Measurements from ENCODE around the gene IGSF8.

The IGSF8 gene

DNA sequence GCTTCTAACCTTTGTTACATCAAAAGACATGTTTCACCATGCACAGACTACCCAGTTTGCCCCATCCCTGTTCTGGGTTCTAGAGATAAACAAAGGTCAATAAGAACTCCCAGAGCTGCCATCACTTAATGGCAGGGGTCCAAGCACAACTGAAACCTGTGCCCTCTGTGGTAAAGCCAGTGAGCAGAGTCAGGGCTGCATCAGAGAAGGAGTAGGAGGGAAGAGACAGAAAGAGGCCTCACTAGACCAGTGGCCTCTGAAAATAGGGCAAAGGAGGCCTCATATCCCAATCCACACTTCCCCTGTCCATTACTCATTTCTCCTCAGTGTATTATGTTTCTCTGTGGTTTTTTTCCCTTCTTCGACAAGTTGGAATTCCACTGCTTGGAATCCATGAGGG lies 27.3 kb upstream of the IGSF8 start:
- Mint-ChIP-seq H3K9me3 (no peaks in the 10 kb centered on the region), H3K4me1 (peaks cover 16% of the 10 kb centered on the region), H3K36me3 (ENCODE audit: low read depth) (peaks cover 24% of the 10 kb centered on the region), H3K27ac (peak overlapping the region in 1 of 3 experiments; percentile 31), H3K4me3 (no peak overlapping the region), H3K27me3 (ENCODE audit: low read depth) (no peaks in the 10 kb centered on the region)
- TF ChIP-seq, protein P1, sequence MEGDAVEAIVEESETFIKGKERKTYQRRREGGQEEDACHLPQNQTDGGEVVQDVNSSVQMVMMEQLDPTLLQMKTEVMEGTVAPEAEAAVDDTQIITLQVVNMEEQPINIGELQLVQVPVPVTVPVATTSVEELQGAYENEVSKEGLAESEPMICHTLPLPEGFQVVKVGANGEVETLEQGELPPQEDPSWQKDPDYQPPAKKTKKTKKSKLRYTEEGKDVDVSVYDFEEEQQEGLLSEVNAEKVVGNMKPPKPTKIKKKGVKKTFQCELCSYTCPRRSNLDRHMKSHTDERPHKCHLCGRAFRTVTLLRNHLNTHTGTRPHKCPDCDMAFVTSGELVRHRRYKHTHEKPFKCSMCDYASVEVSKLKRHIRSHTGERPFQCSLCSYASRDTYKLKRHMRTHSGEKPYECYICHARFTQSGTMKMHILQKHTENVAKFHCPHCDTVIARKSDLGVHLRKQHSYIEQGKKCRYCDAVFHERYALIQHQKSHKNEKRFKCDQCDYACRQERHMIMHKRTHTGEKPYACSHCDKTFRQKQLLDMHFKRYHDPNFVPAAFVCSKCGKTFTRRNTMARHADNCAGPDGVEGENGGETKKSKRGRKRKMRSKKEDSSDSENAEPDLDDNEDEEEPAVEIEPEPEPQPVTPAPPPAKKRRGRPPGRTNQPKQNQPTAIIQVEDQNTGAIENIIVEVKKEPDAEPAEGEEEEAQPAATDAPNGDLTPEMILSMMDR (IDR thresholded peaks at IDR 0.05; ENCODE audit: unreplicated experiment in 3 of 3): no peak

DNA sequence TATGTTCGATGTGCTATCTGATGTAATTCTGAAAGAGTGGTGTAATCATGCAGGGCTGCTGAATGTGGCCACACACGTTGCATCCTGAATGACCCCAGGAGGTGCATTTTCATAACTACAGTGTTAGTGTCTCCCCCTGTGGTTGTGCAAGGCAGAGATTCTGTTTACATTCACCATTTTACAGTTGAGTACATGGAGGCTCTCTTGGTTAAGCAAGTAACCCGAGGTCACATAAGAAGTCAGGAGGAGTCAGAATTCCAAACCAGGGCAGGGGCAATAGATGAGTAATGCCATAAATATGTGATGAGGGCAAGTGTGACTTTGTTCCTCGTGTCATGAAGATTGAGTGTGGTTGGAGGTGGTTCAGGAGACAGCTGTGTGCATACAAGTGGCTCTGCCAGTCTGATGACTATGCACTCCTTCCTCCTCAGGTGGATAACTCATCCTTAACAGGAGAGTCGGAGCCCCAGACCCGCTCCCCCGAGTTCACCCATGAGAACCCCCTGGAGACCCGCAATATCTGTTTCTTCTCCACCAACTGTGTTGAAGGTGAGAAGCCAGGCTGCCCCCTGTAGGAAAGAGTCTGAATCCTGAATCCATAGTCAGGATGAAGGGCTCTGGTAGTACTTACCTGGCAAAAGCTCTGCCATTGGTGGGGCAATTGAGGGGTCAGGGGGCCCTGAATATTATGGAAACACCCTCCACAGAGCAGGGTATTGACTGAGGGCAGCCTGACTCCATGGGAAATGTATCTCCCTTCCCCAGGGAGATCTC lies 26.5 kb upstream of the IGSF8 start:
- TF ChIP-seq, protein P1 (IDR thresholded peaks at IDR 0.05; ENCODE audit: unreplicated experiment in 3 of 3): no peak
- Mint-ChIP-seq H3K27ac (peak overlapping the region in 1 of 3 experiments; percentile 16), H3K9me3 (no peaks in the 10 kb centered on the region), H3K4me3 (no peak overlapping the region), H3K4me1 (peaks cover 22% of the 10 kb centered on the region), H3K36me3 (ENCODE audit: low read depth) (peaks cover 23% of the 10 kb centered on the region), H3K27me3 (ENCODE audit: low read depth) (no peaks in the 10 kb centered on the region)

- H3K4me1 Mint-ChIP-seq: peaks cover 18% of the 10 kb centered on the region
- TF ChIP-seq, protein P1 (IDR thresholded peaks at IDR 0.05; ENCODE audit: unreplicated experiment in 3 of 3): no peak
- no peaks in the 10 kb centered on the region for H3K9me3 Mint-ChIP-seq
- H3K27ac Mint-ChIP-seq: peak overlapping the region in 1 of 3 experiments; percentile 74
- peaks cover 16% of the 10 kb centered on the region for H3K36me3 Mint-ChIP-seq (ENCODE audit: low read depth)
- no peak overlapping the region for H3K4me3 Mint-ChIP-seq
- H3K27me3 Mint-ChIP-seq (ENCODE audit: low read depth): no peaks in the 10 kb centered on the region
These were observed 25.3 kb upstream of the IGSF8 start for GRCh38 chr1:160123726-160124125.

DNA sequence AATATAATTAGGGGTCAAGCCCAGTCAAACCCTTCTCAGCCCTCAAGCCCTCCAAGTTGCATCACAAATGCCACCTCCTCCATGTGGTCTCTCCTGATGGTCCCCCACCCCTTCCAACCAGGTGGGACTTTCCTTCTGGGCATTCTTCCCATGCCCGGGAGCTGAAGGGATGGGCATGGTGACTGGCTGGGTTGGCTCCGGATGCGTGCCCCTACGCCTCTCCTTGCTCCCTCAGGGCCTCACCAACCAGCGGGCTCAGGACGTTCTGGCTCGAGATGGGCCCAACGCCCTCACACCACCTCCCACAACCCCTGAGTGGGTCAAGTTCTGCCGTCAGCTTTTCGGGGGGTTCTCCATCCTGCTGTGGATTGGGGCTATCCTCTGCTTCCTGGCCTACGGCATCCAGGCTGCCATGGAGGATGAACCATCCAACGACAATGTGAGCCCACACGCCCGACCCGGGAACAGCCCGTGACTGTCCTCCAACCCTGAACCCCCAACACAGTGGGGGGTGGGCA lies 24.6 kb upstream of the IGSF8 start:
- H3K4me3 Mint-ChIP-seq: no peak overlapping the region
- TF ChIP-seq, protein P1 (IDR thresholded peaks at IDR 0.05; ENCODE audit: unreplicated experiment in 3 of 3): no peak
- no peaks in the 10 kb centered on the region for H3K9me3 Mint-ChIP-seq
- peaks cover 9% of the 10 kb centered on the region for H3K36me3 Mint-ChIP-seq (ENCODE audit: low read depth)
- H3K4me1 Mint-ChIP-seq: peaks cover 21% of the 10 kb centered on the region
- H3K27ac Mint-ChIP-seq: peak overlapping the region in 1 of 3 experiments; percentile 74
- H3K27me3 Mint-ChIP-seq (ENCODE audit: low read depth): no peaks in the 10 kb centered on the region

DNA sequence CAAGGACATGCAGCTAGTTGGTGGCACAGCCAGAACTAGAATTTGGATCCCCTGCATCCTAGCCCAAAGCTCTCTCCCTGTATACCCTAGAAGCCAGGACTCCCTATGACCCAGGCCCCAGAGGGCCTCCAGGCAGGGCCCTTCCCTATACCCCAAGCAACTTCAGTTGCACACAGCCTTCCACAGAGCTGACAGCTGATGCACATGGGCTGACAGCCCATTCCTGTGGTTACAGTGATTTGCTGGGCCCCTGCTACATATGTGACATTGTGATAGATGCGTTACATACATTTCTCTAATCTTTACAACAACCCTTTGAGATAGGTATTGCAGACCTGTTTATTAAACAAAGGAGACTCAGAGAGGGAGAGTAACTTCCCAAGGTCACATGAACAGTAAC lies 23.0 kb upstream of the IGSF8 start:
- H3K27ac Mint-ChIP-seq: no peak overlapping the region
- TF ChIP-seq, protein P1 (IDR thresholded peaks at IDR 0.05; ENCODE audit: unreplicated experiment in 3 of 3): no peak
- no peaks in the 10 kb centered on the region for H3K27me3 Mint-ChIP-seq (ENCODE audit: low read depth)
- no peak overlapping the region for H3K4me3 Mint-ChIP-seq
- no peaks in the 10 kb centered on the region for H3K9me3 Mint-ChIP-seq
- H3K36me3 Mint-ChIP-seq (ENCODE audit: low read depth): no peaks in the 10 kb centered on the region
- peaks cover 35% of the 10 kb centered on the region for H3K4me1 Mint-ChIP-seq

DNA sequence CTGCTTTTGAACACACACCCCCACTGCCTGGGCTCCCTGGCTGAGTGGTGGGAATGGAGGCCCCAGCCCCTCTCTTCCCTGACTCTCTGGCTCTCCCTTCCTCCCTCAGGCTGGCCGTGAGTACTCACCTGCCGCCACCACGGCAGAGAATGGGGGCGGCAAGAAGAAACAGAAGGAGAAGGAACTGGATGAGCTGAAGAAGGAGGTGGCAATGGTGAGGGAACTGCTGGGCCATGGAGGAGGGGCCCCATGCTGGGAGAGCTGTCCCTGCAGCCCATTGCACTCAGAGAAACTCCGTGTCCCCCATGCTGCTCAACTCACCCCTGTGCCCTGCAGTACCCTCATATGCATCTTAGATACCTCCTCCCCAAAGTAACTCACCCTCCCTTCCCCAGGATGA lies 22.4 kb upstream of the IGSF8 start:
- H3K36me3 Mint-ChIP-seq (ENCODE audit: low read depth): no peaks in the 10 kb centered on the region
- H3K9me3 Mint-ChIP-seq: no peaks in the 10 kb centered on the region
- TF ChIP-seq, protein P1 (IDR thresholded peaks at IDR 0.05; ENCODE audit: unreplicated experiment in 3 of 3): no peak
- H3K4me3 Mint-ChIP-seq: no peak overlapping the region
- peaks cover 41% of the 10 kb centered on the region for H3K4me1 Mint-ChIP-seq
- H3K27ac Mint-ChIP-seq: no peak overlapping the region
- H3K27me3 Mint-ChIP-seq (ENCODE audit: low read depth): no peaks in the 10 kb centered on the region

All from nephron (organoid).